NCI-H1417 (cell line): Measurements from ENCODE around the gene CD247.

Experiments
- DNase-seq, 3 experiments: peaks; one replicate each; lab custom pipeline; 2025; lab: John Stamatoyannopoulos, UW

The CD247 gene

GRCh38 chr1:167439301-167439988, 78.9 kb downstream of the CD247 start:
- DNase-seq = peak; percentile 52 to 83 (median 81)

GRCh38 chr1:167438171-167439138, 79.9 kb downstream of the CD247 start:
- no peak for DNase-seq

GRCh38 chr1:167435484-167435883, 82.8 kb downstream of the CD247 start:
- DNase-seq = no peak

GRCh38 chr1:167434306-167434705, 84.0 kb downstream of the CD247 start:
- no peak for DNase-seq

- DNase-seq = no peak
These were observed 84.4 kb downstream of the CD247 start for GRCh38 chr1:167433884-167434283.

GRCh38 chr1:167432780-167433179, 85.5 kb downstream of the CD247 start:
- DNase-seq = no peak

GRCh38 chr1:167431909-167432650, 86.2 kb downstream of the CD247 start:
- no peak for DNase-seq

- peak in 1 of 3 experiments; percentile 50 for DNase-seq
These were observed 86.9 kb downstream of the CD247 start for GRCh38 chr1:167431261-167431908.

GRCh38 chr1:167430849-167431242, 87.5 kb downstream of the CD247 start:
- no peak for DNase-seq

GRCh38 chr1:167430134-167430848, 88.0 kb downstream of the CD247 start:
- no peak for DNase-seq

GRCh38 chr1:167429612-167430011, 88.7 kb downstream of the CD247 start:
- DNase-seq = peak in 1 of 3 experiments; percentile 25

GRCh38 chr1:167428395-167428794, 89.9 kb downstream of the CD247 start:
- DNase-seq = no peak

- no peak for DNase-seq
These were observed 90.5 kb downstream of the CD247 start for GRCh38 chr1:167427848-167428247.

- no peak for DNase-seq
These were observed 91.6 kb downstream of the CD247 start for GRCh38 chr1:167426716-167427115.

- DNase-seq = no peak
These were observed 92.8 kb downstream of the CD247 start for GRCh38 chr1:167425482-167425881.

GRCh38 chr1:167423684-167424619, 94.4 kb downstream of the CD247 start:
- no peak for DNase-seq

GRCh38 chr1:167420510-167420909, 97.8 kb downstream of the CD247 start:
- DNase-seq = no peak

- no peak for DNase-seq
These were observed 99.1 kb downstream of the CD247 start for GRCh38 chr1:167419245-167419644.

GRCh38 chr1:167418391-167418790, 99.9 kb downstream of the CD247 start:
- DNase-seq = no peak

- DNase-seq = no peak
These were observed 101.8 kb downstream of the CD247 start for GRCh38 chr1:167416506-167416905.
